Right renal cortex interstitium (tissue), 3 donors: ENCODE results near the gene HS3ST2. TPM values are rescaled to one million over a fixed set of nuclear protein-coding genes. Genes with fewer than 3 reads are reported as not detected.
"Not testable (repeated sequence)": the region's sequence is repeated elsewhere in the genome, so short reads cannot be mapped to it uniquely, and the experiment has no call there.

Source experiments
- DNase-seq, 3 donors: peaks; one replicate each; pipeline ENCODE4 v3.0.0-alpha.2; 2013; ENCODE audit warnings: low read depth in 3 of 3, low spot score in 2 of 3
- polyA plus RNA-seq, 3 donors: library from polyadenylated mRNA; unstranded; fragments of 120-200 nt; gene quantifications; one replicate each; pipeline ENCODE4 v1.2.1, GENCODE V29; 2013; ENCODE audit not compliant: insufficient read length in 3 of 3

Gene HS3ST2
- polyA plus RNA-seq, 3 donors, result 0.06 to 0.22 (median 0.20) TPM

GRCh38 chr16:22928882-22929435 lies 115.0 kb downstream of the HS3ST2 start:
- no peak for DNase-seq

- no peak for DNase-seq
Observed at GRCh38 chr16:22929461-22929860, 115.5 kb downstream of the HS3ST2 start.

- DNase-seq, result no peak
Observed at GRCh38 chr16:22932032-22932771, 118.2 kb downstream of the HS3ST2 start.

- no peak for DNase-seq
Observed at GRCh38 chr16:22933173-22933572, 119.2 kb downstream of the HS3ST2 start.

GRCh38 chr16:22934786-22935185 lies 120.8 kb downstream of the HS3ST2 start:
- DNase-seq, result no peak

- no peak for DNase-seq
Observed at GRCh38 chr16:22937169-22937568, 123.2 kb downstream of the HS3ST2 start.

- DNase-seq, result no peak
Observed at GRCh38 chr16:22938647-22939046, 124.7 kb downstream of the HS3ST2 start.

GRCh38 chr16:22939744-22940363 lies 125.9 kb downstream of the HS3ST2 start:
- not testable (repeated sequence) for DNase-seq

- no peak for DNase-seq
Observed at GRCh38 chr16:22941970-22942501, 128.1 kb downstream of the HS3ST2 start.

- DNase-seq, result peak in 1 of 3 donors; percentile 49
Observed at GRCh38 chr16:22942811-22943210, 128.8 kb downstream of the HS3ST2 start.

- DNase-seq, result no peak
Observed at GRCh38 chr16:22945361-22945760, 131.4 kb downstream of the HS3ST2 start.

- DNase-seq, result no peak
Observed at GRCh38 chr16:22946433-22946832, 132.5 kb downstream of the HS3ST2 start.

GRCh38 chr16:22948058-22948602 lies 134.2 kb downstream of the HS3ST2 start:
- no peak for DNase-seq

GRCh38 chr16:22948603-22949368 lies 134.8 kb downstream of the HS3ST2 start:
- DNase-seq, result peak in 1 of 3 donors; percentile 46

- no peak for DNase-seq
Observed at GRCh38 chr16:22955461-22956070, 141.6 kb downstream of the HS3ST2 start.

GRCh38 chr16:22961206-22961605 lies 147.2 kb downstream of the HS3ST2 start:
- no peak for DNase-seq

GRCh38 chr16:22962905-22963304 lies 148.9 kb downstream of the HS3ST2 start:
- no peak for DNase-seq
